ENCODE data around the gene CATSPER1.

The CATSPER1 gene

GRCh38 chr11:65992056-65992455 is 34.2 kb downstream of the CATSPER1 start:
- DNase-seq = no peak

- peak; percentile 96 for DNase-seq
Observed at GRCh38 chr11:65988791-65989592, 37.3 kb downstream of the CATSPER1 start.

GRCh38 chr11:65987336-65987735 is 38.9 kb downstream of the CATSPER1 start:
- DNase-seq = no peak

GRCh38 chr11:65983589-65983987 is 42.7 kb downstream of the CATSPER1 start:
- no peak for DNase-seq

GRCh38 chr11:65982824-65983588 is 43.3 kb downstream of the CATSPER1 start:
- DNase-seq = no peak

- DNase-seq = no peak
Observed at GRCh38 chr11:65981972-65982823, 44.1 kb downstream of the CATSPER1 start.

- DNase-seq = no peak
Observed at GRCh38 chr11:65981101-65981740, 45.1 kb downstream of the CATSPER1 start.

- DNase-seq = no peak
Observed at GRCh38 chr11:65979261-65979759, 47.0 kb downstream of the CATSPER1 start.

GRCh38 chr11:65978391-65979238 is 47.7 kb downstream of the CATSPER1 start:
- DNase-seq = no peak

GRCh38 chr11:65977621-65978390 is 48.5 kb downstream of the CATSPER1 start:
- no peak for DNase-seq

GRCh38 chr11:65976216-65977176 is 49.8 kb downstream of the CATSPER1 start:
- DNase-seq = no peak

GRCh38 chr11:65975771-65976170 is 50.5 kb downstream of the CATSPER1 start:
- no peak for DNase-seq

- no peak for DNase-seq
Observed at GRCh38 chr11:65973439-65974110, 52.7 kb downstream of the CATSPER1 start.

- DNase-seq = no peak
Observed at GRCh38 chr11:65972116-65972515, 54.2 kb downstream of the CATSPER1 start.

- DNase-seq = no peak
Observed at GRCh38 chr11:65968600-65969482, 57.4 kb downstream of the CATSPER1 start.

- no peak for DNase-seq
Observed at GRCh38 chr11:65967329-65967934, 58.8 kb downstream of the CATSPER1 start.

All from activated CD4-positive, alpha-beta T cell treated with anti-CD3 and anti-CD28 coated beads, Interleukin-10, Interleukin-2, amounts not matched to agents 100 ng/mL and 50 ng/mL, durations not matched to agents 16 hours and 8 hours (primary cell).